Measurements from ENCODE around the gene GATM. TPM values are rescaled to one million over a fixed set of nuclear protein-coding genes. Genes with fewer than 3 reads are reported as not detected.

GATM gene
- total RNA-seq = 231 and 268 TPM in 2 replicates
- polyA plus RNA-seq = 64.3 and 87.6 TPM in 2 replicates

- Histone ChIP-seq H3K27me3 (peaks cover 30% of the 10 kb centered on the region), H3K79me2 (no peaks in the 10 kb centered on the region), H3K4me2 (peak within 1 kb of the TSS; percentile 96), H3K27ac (peak within 1 kb of the TSS; percentile 3), H4K20me1 (ENCODE audit: insufficient read depth, poor library complexity, severe bottlenecking) (no peaks in the 10 kb centered on the region), H2AFZ (peak within 1 kb of the TSS; percentile 89), H3K9me2 (replicated peaks; ENCODE audit: insufficient read depth) (no peaks in the 10 kb centered on the region), H3K36me3 (replicated peaks; ENCODE audit: insufficient read depth, low read depth) (no peaks in the 10 kb centered on the region), H3K4me3 (peak within 1 kb of the TSS; percentile 68), H3K4me1 (ENCODE audit: insufficient read depth) (peaks cover 22% of the 10 kb centered on the region), H3K9me3 (ENCODE audit: low read depth) (no peaks in the 10 kb centered on the region)
- 3% methylated on average over 48 of the region's 87 CpGs for whole genome bisulfite sequencing (ENCODE audit: low lambda C conversion rate, missing lambda C conversion rate)
- TF ChIP-seq EZH2 (IDR thresholded peaks at IDR 0.05; ENCODE audit: borderline replicate concordance) (no peak), CTCF (IDR thresholded peaks at IDR 0.05; ENCODE audit: poor library complexity) (peak; percentile 48)
- DNase-seq (ENCODE audit: low spot score) = peak; percentile 91
Observed at GRCh38 chr15:45378149-45378912, at the start of gene GATM. Gene GATM, minus strand, starts transcription at chr15:45378544. Its CDS starts 91 bp downstream, at chr15:45378453.

GRCh38 chr15:45427085-45427484, 48.7 kb upstream of the GATM start:
- H3K9me3 ChIP-seq (ENCODE audit: low read depth) = no peaks in the 10 kb centered on the region
- H4K20me1 ChIP-seq (ENCODE audit: insufficient read depth, poor library complexity, severe bottlenecking) = no peaks in the 10 kb centered on the region
- H2AFZ ChIP-seq = no peak overlapping the region
- TF ChIP-seq EZH2 (IDR thresholded peaks at IDR 0.05; ENCODE audit: borderline replicate concordance) (no peak), CTCF (IDR thresholded peaks at IDR 0.05; ENCODE audit: poor library complexity) (no peak), EZH2phosphoT487 (IDR thresholded peaks at IDR 0.05; ENCODE audit: low read depth, severe bottlenecking, unreplicated experiment) (no peak)
- H3K36me3 ChIP-seq (replicated peaks; ENCODE audit: insufficient read depth, low read depth) = no peaks in the 10 kb centered on the region
- no peak overlapping the region for H3K27ac ChIP-seq
- H3K27me3 ChIP-seq = no peaks in the 10 kb centered on the region
- WGBS (ENCODE audit: low lambda C conversion rate, missing lambda C conversion rate) = 95% methylated on average over 11 of the region's 11 CpGs
- DNase-seq (ENCODE audit: low spot score) = no peak
- no peaks in the 10 kb centered on the region for H3K4me1 ChIP-seq (ENCODE audit: insufficient read depth)
- H3K79me2 ChIP-seq = no peaks in the 10 kb centered on the region
- H3K9me2 ChIP-seq (replicated peaks; ENCODE audit: insufficient read depth) = no peaks in the 10 kb centered on the region
- no peak overlapping the region for H3K4me3 ChIP-seq
- no peak overlapping the region for H3K4me2 ChIP-seq

- no peak overlapping the region for H3K27ac ChIP-seq
- WGBS (ENCODE audit: low lambda C conversion rate, missing lambda C conversion rate) = 91% methylated on average over 7 of the region's 7 CpGs
- no peaks in the 10 kb centered on the region for H3K9me3 ChIP-seq (ENCODE audit: low read depth)
- no peaks in the 10 kb centered on the region for H3K36me3 ChIP-seq (replicated peaks; ENCODE audit: insufficient read depth, low read depth)
- no peaks in the 10 kb centered on the region for H3K9me2 ChIP-seq (replicated peaks; ENCODE audit: insufficient read depth)
- no peak overlapping the region for H2AFZ ChIP-seq
- H3K79me2 ChIP-seq = no peaks in the 10 kb centered on the region
- DNase-seq (ENCODE audit: low spot score) = no peak
- no peak overlapping the region for H3K4me2 ChIP-seq
- TF ChIP-seq EZH2 (IDR thresholded peaks at IDR 0.05; ENCODE audit: borderline replicate concordance) (no peak), EZH2phosphoT487 (IDR thresholded peaks at IDR 0.05; ENCODE audit: low read depth, severe bottlenecking, unreplicated experiment) (no peak), CTCF (IDR thresholded peaks at IDR 0.05; ENCODE audit: poor library complexity) (no peak)
- H3K4me1 ChIP-seq (ENCODE audit: insufficient read depth) = no peaks in the 10 kb centered on the region
- H3K4me3 ChIP-seq = no peak overlapping the region
- H3K27me3 ChIP-seq = no peaks in the 10 kb centered on the region
- H4K20me1 ChIP-seq (ENCODE audit: insufficient read depth, poor library complexity, severe bottlenecking) = no peaks in the 10 kb centered on the region
Observed at GRCh38 chr15:45425135-45425534, 46.8 kb upstream of the GATM start.
